NT2/D1 (cell line): Measurements from ENCODE around the gene CCDC28A.

ENCODE experiments used
- DNase-seq: peaks from one replicate; pipeline ENCODE4 v3.0.0-alpha.2; 2011; ENCODE audit warnings: low read depth, low spot score
- H3K27me3 ChIP-seq: 2 replicates; pipeline ENCODE4 v1.6.0; 2011; ENCODE audit warnings: mild to moderate bottlenecking; ENCODE audit not compliant: insufficient read length, insufficient read depth
- H3K36me3 ChIP-seq: 2 replicates; pipeline ENCODE4 v1.6.1; 2011; ENCODE audit warnings: mild to moderate bottlenecking, low read length, mixed read lengths; ENCODE audit not compliant: insufficient read depth, insufficient read length
- H3K4me1 ChIP-seq: 2 replicates; pipeline ENCODE4 v1.5.1; 2011; ENCODE audit not compliant: insufficient read depth, insufficient read length
- H3K4me3 ChIP-seq: 2 replicates; pipeline ENCODE4 v1.5.1; 2011; ENCODE audit warnings: low read depth; ENCODE audit not compliant: insufficient read length
- H3K9ac ChIP-seq: 2 replicates; pipeline ENCODE4 v1.6.0; 2011; ENCODE audit warnings: low read depth; ENCODE audit not compliant: insufficient read length
- H3K9me3 ChIP-seq: 2 replicates; pipeline ENCODE4 v1.5.1; 2011; ENCODE audit warnings: mild to moderate bottlenecking, low read length; ENCODE audit not compliant: insufficient read depth
- SUZ12 ChIP-seq: IDR thresholded peaks from 2 replicates; pipeline ENCODE4 v1.6.1; 2011; ENCODE audit not compliant: insufficient read length, insufficient read depth; ENCODE audit errors: extremely low read depth
- YY1 ChIP-seq: IDR thresholded peaks from 2 replicates; pipeline ENCODE4 v1.6.1; 2011; ENCODE audit not compliant: insufficient read length, insufficient read depth
- ZNF274 ChIP-seq: IDR thresholded peaks from 2 replicates; pipeline ENCODE4 v1.6.1; 2011; ENCODE audit warnings: mild to moderate bottlenecking, low read depth, low read length

The CCDC28A gene

DNA sequence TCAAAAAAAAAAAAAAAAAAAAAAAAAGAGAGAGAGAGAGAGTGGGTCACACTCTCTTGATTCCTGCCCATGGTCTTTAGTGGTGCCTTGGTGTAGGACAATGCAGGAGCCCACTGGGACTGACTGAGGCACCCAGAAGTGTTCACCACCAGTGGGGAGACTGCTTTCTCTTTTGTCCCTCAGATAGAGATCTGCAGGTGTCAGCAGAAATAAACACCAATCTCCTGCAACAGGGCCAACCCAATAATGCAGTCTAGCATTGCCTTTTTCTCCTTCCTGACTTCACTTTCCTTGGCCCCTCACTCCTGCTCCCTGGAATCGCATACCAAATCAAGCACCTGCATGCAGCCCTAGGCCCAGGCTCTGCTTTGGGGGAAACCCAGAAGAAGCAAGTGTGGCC, 39.0 kb upstream of the CCDC28A start:
- H3K4me1 ChIP-seq: no peaks in the 10 kb centered on the region
- DNase-seq: no peak
- no peaks in the 10 kb centered on the region; the same call in 1 of the 2 replicates for H3K9me3 ChIP-seq
- H3K9ac ChIP-seq: no peak overlapping the region
- TF ChIP-seq ZNF274 (no peak), YY1 (no peak), SUZ12 (no peak)
- H3K27me3 ChIP-seq: no peaks in the 10 kb centered on the region
- H3K36me3 ChIP-seq: no peaks in the 10 kb centered on the region
- H3K4me3 ChIP-seq: no peak overlapping the region

DNA sequence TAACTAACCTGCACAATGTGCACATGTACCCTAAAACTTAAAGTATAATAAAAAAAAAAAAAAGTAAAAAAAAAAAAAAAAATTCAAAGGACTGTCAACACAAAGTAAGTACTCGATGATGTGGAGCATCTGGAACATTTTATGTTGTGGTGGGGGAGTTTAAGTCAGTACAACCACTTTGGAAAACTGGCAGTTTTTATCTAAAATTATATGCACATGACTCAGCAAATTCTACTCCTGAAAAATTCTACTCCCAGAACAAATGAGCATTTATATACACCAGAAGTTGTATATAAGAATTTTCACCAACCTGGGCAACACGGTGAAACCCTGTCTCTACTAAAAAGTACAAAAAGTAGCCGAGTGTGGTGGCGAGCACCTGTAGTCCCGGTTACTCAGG, 36.9 kb upstream of the CCDC28A start:
- TF ChIP-seq YY1 (no peak), ZNF274 (no peak), SUZ12 (no peak)
- Histone ChIP-seq H3K4me1 (no peaks in the 10 kb centered on the region), H3K36me3 (no peaks in the 10 kb centered on the region), H3K9me3 (peaks cover 9% of the 10 kb centered on the region; the same call in 1 of the 2 replicates), H3K4me3 (no peak overlapping the region), H3K9ac (no peak overlapping the region), H3K27me3 (no peaks in the 10 kb centered on the region)
- DNase-seq: no peak

DNA sequence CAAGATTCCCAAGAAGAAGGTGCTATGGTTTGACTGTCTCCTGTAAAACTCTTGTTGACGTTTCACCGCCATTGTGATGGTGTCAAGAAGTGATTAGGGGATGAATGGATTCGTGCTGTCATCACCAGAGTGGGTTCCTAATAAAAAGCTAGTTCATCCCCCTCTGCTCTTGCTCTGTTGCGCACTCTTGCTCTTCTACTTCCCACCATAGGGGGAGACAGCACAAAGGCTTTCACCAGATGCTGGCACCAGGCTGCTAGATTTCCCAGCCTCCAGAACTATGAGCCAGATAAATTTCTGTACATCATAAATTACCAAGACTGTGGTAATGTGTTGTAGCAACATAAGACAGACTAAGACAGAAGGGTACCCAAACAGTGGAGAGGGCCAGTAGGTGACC, 21.6 kb upstream of the CCDC28A start:
- Histone ChIP-seq H3K9me3 (no peaks in the 10 kb centered on the region), H3K36me3 (no peaks in the 10 kb centered on the region), H3K4me3 (no peak overlapping the region), H3K9ac (no peak overlapping the region), H3K4me1 (no peaks in the 10 kb centered on the region), H3K27me3 (no peaks in the 10 kb centered on the region)
- TF ChIP-seq SUZ12 (no peak), YY1 (no peak), ZNF274 (no peak)
- DNase-seq: no peak

DNA sequence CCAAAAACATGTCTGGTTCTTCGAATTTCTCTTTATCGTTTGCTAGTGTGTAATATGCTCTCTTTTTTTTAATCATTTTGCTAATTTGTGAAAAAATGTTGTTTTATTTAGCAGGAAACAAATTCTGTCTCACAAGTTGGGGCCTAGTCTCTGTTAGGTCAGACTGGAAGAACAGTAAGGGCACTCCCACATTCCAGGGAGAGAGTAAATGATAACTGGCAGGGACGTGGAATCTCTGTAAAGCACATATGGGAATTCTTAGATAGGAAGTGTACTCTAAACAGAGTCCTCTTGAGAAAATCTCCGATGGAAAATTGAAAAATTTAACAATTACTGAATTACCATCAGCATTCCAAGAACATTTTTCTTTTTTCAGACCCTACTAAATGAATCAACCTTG, 16.4 kb upstream of the CCDC28A start:
- TF ChIP-seq ZNF274 (no peak), YY1 (no peak), SUZ12 (no peak)
- DNase-seq: no peak
- no peaks in the 10 kb centered on the region for H3K9me3 ChIP-seq
- H3K4me3 ChIP-seq: no peak overlapping the region
- no peaks in the 10 kb centered on the region for H3K27me3 ChIP-seq
- H3K9ac ChIP-seq: no peak overlapping the region
- no peaks in the 10 kb centered on the region for H3K4me1 ChIP-seq
- no peaks in the 10 kb centered on the region for H3K36me3 ChIP-seq

DNA sequence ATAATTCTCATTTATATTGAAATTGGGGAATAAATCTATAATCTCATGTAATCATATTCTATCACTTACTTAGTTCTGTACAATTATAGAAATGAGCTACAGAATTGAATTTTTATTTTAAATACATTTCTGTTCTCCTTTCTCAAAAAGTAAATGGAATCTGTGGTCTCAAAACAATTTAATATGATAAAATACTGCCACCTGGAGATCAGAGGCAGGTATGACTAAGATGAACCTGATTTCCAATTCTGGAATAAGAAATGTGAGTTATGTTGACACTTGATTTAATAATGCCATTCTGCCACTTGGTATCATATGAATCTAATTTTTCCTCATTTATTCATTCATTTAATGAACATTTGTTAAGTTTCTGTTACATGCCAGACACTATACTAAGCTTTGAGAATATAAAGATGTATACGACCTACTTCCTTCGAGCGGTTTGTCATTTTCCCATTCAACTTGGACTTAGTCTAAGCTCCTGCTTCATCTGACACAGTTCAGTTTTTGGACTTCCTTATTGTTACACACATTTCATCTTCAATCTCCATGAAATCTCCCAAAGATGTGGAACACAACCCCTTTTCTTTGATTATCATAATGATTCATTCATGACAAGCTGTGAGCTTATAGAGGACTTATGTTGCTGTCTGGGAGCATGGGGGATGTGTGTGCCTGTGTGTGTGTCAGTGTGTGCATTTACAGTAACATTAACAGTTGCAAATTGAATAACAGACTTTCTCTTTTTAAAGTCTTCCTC, 7.5 kb upstream of the CCDC28A start:
- Histone ChIP-seq H3K4me3 (no peak overlapping the region), H3K9me3 (no peaks in the 10 kb centered on the region), H3K9ac (no peak overlapping the region), H3K27me3 (no peaks in the 10 kb centered on the region), H3K4me1 (no peaks in the 10 kb centered on the region), H3K36me3 (peaks cover 4% of the 10 kb centered on the region)
- TF ChIP-seq SUZ12 (no peak), YY1 (no peak), ZNF274 (no peak)
- no peak for DNase-seq

DNA sequence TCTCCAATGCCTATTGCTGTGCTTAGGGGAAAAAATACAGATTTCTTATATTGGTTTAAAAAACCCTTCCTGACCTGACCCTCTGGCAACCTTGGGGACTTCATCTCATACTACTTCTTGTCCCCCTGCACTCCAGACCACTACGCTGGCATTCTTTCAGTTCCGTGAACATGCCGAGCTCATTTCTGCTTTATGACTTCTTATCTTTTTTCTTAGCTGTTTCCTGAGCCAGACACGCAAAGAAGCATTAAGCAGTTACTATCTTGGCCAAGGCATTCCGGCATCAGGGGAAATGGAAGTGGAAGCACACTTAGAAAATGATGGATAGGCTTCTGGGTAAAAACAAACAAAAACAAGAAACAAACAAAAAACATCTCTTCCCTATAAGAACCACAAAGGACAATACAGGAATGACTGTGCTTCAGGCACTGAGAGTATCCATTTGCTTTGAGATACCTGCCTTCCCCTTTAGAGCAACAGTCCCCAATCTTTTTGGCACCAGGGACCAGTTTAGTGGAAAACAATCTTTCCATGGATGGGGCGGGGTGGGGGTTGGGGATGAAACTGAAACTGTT, 4.4 kb upstream of the CCDC28A start:
- DNase-seq: no peak
- Histone ChIP-seq H3K4me3 (no peak overlapping the region), H3K4me1 (no peaks in the 10 kb centered on the region), H3K9ac (no peak overlapping the region), H3K36me3 (no peaks in the 10 kb centered on the region), H3K9me3 (no peaks in the 10 kb centered on the region), H3K27me3 (no peaks in the 10 kb centered on the region)
- no peak for TF ChIP-seq YY1
- TF ChIP-seq SUZ12: no peak
- TF ChIP-seq ZNF274: no peak

DNA sequence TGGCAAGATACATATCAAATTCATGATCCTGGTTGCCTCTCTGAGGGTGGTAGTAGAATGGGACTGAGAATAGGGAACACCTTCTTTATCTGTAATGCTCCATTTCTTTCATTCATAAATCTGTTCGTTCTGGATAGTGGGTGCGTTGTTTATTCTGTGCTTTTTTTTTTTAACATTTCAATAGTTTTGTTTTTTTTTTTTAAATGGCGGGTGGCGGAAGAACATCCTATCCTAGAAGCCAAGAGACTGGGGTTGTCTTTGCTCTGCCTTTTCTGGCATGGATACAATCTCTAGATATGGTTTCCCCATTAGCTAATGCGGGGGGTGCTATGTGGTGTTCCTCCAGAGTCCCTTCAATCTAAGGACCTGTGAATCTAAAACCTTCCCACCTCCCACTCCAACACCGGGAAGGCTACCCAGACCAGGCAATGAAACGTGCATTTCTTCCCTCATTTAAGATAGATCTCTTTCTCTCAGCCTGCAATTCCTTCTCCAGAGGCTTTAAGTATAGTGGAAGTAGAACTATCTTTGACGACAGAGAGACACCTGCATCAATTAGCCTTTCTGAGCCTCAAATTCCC, 883 bp upstream of the CCDC28A start:
- Histone ChIP-seq H3K9me3 (no peaks in the 10 kb centered on the region), H3K4me1 (no peaks in the 10 kb centered on the region), H3K9ac (peak overlapping the region; percentile 73), H3K27me3 (no peaks in the 10 kb centered on the region), H3K36me3 (no peaks in the 10 kb centered on the region), H3K4me3 (peak overlapping the region; percentile 70)
- DNase-seq: no peak
- TF ChIP-seq SUZ12 (no peak), ZNF274 (no peak), YY1 (no peak)
